Measurements from ENCODE around the gene CCRL2. TPM values are rescaled to one million over a fixed set of nuclear protein-coding genes. Genes with fewer than 3 reads are reported as not detected.

CCRL2 gene
- total and polyA plus RNA-seq, 8 donors = 3.4 to 37.1 (median 4.6) TPM

DNA sequence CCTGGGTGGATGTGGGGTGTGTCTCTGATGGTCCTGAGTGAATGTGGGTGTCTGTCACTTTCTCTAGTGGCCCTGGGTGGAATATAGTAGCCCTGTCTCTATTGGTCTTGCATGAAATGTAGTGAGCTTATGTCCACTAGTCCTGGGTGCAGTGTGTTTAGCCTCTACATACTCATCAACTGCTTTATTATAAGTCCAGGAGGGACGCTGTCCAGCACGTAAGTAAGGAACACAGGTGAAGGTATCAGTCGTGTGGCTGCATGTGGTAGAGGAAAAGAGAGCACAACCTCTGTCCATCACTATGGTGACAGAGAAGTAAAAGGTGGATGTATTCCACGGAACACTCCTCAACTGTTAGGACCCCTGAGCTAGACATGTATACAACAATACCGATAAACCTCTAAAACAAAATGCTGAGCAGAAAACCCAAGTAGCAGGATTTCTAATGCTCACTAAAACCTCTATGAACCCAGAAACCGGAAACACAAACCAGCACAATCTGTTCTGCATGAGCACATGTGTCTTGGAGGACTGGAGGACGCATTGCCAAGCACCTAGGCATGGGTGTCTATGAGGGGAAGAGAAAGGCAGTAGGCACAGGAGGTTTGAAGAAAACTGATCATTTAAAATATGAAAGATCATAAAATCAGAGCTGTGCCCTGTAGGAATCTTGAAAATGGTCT lies 46.6 kb downstream of the CCRL2 start:
- intact Hi-C loops (cut with DNase I) = no loop called here
- H3K9me3 ChIP-seq = no peaks in the 10 kb centered on the region
- DNase-seq (no peak), ATAC-seq (no peak)
- H3K27ac ChIP-seq = peak overlapping the region in 1 of 2 donors; percentile 41
- TF ChIP-seq, protein P1, sequence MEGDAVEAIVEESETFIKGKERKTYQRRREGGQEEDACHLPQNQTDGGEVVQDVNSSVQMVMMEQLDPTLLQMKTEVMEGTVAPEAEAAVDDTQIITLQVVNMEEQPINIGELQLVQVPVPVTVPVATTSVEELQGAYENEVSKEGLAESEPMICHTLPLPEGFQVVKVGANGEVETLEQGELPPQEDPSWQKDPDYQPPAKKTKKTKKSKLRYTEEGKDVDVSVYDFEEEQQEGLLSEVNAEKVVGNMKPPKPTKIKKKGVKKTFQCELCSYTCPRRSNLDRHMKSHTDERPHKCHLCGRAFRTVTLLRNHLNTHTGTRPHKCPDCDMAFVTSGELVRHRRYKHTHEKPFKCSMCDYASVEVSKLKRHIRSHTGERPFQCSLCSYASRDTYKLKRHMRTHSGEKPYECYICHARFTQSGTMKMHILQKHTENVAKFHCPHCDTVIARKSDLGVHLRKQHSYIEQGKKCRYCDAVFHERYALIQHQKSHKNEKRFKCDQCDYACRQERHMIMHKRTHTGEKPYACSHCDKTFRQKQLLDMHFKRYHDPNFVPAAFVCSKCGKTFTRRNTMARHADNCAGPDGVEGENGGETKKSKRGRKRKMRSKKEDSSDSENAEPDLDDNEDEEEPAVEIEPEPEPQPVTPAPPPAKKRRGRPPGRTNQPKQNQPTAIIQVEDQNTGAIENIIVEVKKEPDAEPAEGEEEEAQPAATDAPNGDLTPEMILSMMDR (IDR thresholded peaks at IDR 0.05) = no peak
- peaks cover 0 to 22% of the 10 kb centered on the region in 2 donors for H3K36me3 ChIP-seq
- no peak overlapping the region for H3K4me3 ChIP-seq
- no peaks in the 10 kb centered on the region for H3K4me1 ChIP-seq
- H3K27me3 ChIP-seq = no peaks in the 10 kb centered on the region

DNA sequence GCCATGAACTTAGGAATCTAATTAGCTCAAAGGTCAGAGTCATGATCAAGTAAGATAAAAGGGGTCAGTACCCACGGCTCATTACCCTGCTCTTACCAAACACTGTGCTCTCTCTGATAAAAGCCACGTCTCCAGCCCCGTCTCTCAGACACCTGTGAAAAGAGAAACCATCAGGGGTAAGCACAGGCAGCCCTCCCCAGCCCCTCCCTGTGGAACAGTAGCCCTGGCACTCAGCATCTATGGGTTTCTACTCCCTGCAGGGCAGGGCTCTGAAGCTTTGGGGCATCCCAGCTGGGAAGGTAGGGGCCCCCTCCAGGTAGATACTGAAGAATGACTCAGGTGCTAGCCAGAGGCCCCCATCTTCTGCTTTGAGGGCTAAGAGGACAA lies 47.1 kb downstream of the CCRL2 start:
- Histone ChIP-seq H3K27me3 (no peaks in the 10 kb centered on the region), H3K36me3 (peaks cover 0 to 22% of the 10 kb centered on the region in 2 donors), H3K9me3 (no peaks in the 10 kb centered on the region), H3K4me3 (no peak overlapping the region), H3K4me1 (no peaks in the 10 kb centered on the region), H3K27ac (peak overlapping the region in 1 of 2 donors; percentile 41)
- no peak for ATAC-seq
- DNase-seq = no peak
- intact Hi-C loops (cut with DNase I) = no loop called here
- TF ChIP-seq, protein P1 (IDR thresholded peaks at IDR 0.05) = no peak

DNA sequence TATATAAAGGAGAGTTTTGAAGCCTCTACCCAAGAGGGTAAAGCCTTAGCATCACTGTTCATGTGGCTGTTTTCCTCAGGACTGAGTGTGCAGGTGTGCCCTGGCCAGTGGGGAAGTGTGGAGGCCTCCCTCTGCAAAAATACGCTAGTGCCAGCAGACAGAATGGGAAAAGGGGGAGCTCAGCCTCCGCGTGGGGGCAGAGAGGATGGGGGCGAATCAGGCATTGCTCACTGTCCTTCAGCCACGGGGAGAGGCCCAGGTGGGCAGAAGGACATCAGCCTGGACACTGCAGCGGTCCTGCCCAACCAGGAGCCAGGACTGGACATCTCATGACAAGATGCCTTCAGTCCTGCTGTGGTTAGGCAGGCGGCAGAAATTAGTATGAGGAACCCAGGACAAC lies 47.5 kb downstream of the CCRL2 start:
- DNase-seq = no peak
- no peak for ATAC-seq
- Histone ChIP-seq H3K36me3 (peaks cover 0 to 19% of the 10 kb centered on the region in 2 donors), H3K4me1 (no peaks in the 10 kb centered on the region), H3K27me3 (no peaks in the 10 kb centered on the region), H3K4me3 (no peak overlapping the region), H3K9me3 (no peaks in the 10 kb centered on the region), H3K27ac (peak overlapping the region in 1 of 2 donors; percentile 37)
- TF ChIP-seq, protein P1 (IDR thresholded peaks at IDR 0.05) = no peak
- intact Hi-C loops (cut with DNase I) = no loop called here

DNA sequence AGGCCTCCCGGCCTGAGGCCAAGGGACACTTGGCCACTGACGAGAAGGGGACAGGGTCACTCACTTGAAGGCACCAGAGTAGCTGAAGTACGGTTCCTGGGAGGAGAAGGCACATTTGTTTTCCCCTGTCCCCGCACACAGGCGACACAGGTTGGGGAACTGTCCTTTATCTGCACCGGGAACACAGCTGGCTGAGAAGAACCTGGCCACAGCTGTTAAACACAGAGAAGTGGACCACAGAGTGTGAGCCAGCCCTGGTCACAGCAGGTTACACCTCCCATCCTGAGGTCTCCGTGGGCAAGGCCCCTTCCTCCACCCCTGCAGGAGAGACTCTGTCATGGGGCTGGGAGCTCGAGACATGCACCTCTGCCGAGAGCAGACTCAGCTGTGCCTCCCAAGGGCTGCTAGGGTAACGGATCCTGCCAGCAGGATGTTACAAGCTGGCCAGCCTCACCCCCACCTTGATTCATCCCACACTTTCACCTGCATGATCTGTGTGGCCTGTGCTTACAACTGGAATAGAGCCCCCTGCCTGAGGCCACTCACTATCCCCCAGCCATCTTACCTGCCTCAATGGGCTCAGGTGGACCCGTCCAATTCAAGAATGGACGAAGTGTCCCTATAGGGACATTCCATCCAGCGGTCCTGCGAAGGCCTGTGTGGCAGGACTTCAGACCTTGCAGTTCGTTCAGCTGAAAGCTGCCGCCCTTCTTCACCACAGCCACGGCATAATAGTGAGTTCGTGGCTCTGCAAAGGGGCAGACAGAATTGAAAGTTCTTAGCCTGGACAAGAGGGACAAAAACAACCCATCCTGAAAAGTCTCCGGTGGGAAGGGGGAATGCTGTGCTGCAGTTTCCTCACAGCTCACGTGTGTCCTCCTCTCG lies 48.4 kb downstream of the CCRL2 start:
- ATAC-seq (no peak), DNase-seq (no peak)
- no peak overlapping the region for H3K4me3 ChIP-seq

More for the DNA sequence above, 48.4 kb downstream of the CCRL2 start:
- Histone ChIP-seq H3K27me3 (no peaks in the 10 kb centered on the region), H3K36me3 (peaks cover 0 to 15% of the 10 kb centered on the region in 2 donors), H3K9me3 (no peaks in the 10 kb centered on the region), H3K4me1 (no peaks in the 10 kb centered on the region), H3K27ac (peak overlapping the region in 1 of 2 donors; percentile 37)
- intact Hi-C loops (cut with DNase I) = no loop called here
- TF ChIP-seq, protein P1 (IDR thresholded peaks at IDR 0.05) = no peak
